Measurements from ENCODE around the gene NDUFB1.

The NDUFB1 gene

GRCh38 chr14:92108345-92109254, 12.9 kb downstream of the NDUFB1 start:
- Histone ChIP-seq H3K4me2 (ENCODE audit: low read depth, low read length) (no peak overlapping the region), H3K36me3 (replicated peaks; ENCODE audit: insufficient read depth, low read length) (no peaks in the 10 kb centered on the region), H3K27ac (ENCODE audit: low read length) (no peak overlapping the region), H4K20me1 (ENCODE audit: insufficient read depth, low read length) (no peaks in the 10 kb centered on the region), H2AFZ (ENCODE audit: low read length) (no peak overlapping the region), H3K4me3 (ENCODE audit: low read length) (no peak overlapping the region), H3F3A (ENCODE audit: insufficient read depth, low read length) (no peaks in the 10 kb centered on the region), H3K9me3 (replicated peaks; ENCODE audit: insufficient read depth, low read length) (no peaks in the 10 kb centered on the region), H3K27me3 (replicated peaks; ENCODE audit: insufficient read depth, low read length) (no peaks in the 10 kb centered on the region), H3K9ac (ENCODE audit: low read length) (no peak overlapping the region), H3K4me1 (ENCODE audit: low read length) (no peaks in the 10 kb centered on the region), H3K9me2 (replicated peaks; ENCODE audit: insufficient read depth, low read length) (no peaks in the 10 kb centered on the region), H3K79me2 (ENCODE audit: low read length) (peaks cover 16% of the 10 kb centered on the region)
- DNase-seq = no peak
- TF ChIP-seq, protein P1, sequence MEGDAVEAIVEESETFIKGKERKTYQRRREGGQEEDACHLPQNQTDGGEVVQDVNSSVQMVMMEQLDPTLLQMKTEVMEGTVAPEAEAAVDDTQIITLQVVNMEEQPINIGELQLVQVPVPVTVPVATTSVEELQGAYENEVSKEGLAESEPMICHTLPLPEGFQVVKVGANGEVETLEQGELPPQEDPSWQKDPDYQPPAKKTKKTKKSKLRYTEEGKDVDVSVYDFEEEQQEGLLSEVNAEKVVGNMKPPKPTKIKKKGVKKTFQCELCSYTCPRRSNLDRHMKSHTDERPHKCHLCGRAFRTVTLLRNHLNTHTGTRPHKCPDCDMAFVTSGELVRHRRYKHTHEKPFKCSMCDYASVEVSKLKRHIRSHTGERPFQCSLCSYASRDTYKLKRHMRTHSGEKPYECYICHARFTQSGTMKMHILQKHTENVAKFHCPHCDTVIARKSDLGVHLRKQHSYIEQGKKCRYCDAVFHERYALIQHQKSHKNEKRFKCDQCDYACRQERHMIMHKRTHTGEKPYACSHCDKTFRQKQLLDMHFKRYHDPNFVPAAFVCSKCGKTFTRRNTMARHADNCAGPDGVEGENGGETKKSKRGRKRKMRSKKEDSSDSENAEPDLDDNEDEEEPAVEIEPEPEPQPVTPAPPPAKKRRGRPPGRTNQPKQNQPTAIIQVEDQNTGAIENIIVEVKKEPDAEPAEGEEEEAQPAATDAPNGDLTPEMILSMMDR (IDR thresholded peaks at IDR 0.05; ENCODE audit: low read length) = no peak
- TF ChIP-seq EZH2 (optimal IDR thresholded peaks at IDR 0.05; ENCODE audit: low read depth, low read length) = no peak
- TF ChIP-seq EZH2phosphoT487 (IDR thresholded peaks at IDR 0.05; ENCODE audit: low read length) = no peak

GRCh38 chr14:92106143-92106926, 15.2 kb downstream of the NDUFB1 start, which contains the start of gene ATXN3:
TSS of gene ATXN3 (minus strand) at chr14:92106582. CDS start at chr14:92106552, 30 bp downstream.
- no peaks in the 10 kb centered on the region for H3K27me3 ChIP-seq (replicated peaks; ENCODE audit: insufficient read depth, low read length)
- DNase-seq = peak; percentile 93
- no peaks in the 10 kb centered on the region for H4K20me1 ChIP-seq (ENCODE audit: insufficient read depth, low read length)
- no peaks in the 10 kb centered on the region for H3K4me1 ChIP-seq (ENCODE audit: low read length)
- H3K9me2 ChIP-seq (replicated peaks; ENCODE audit: insufficient read depth, low read length) = no peaks in the 10 kb centered on the region
- no peaks in the 10 kb centered on the region for H3K36me3 ChIP-seq (replicated peaks; ENCODE audit: insufficient read depth, low read length)
- no peak for TF ChIP-seq EZH2 (optimal IDR thresholded peaks at IDR 0.05; ENCODE audit: low read depth, low read length)
- TF ChIP-seq EZH2phosphoT487 (IDR thresholded peaks at IDR 0.05; ENCODE audit: low read length) = no peak
- TF ChIP-seq, protein P1 (IDR thresholded peaks at IDR 0.05; ENCODE audit: low read length) = peak; percentile 50
- H3F3A ChIP-seq (ENCODE audit: insufficient read depth, low read length) = no peaks in the 10 kb centered on the region
- peak within 1 kb of the TSS; percentile 55; the same call in 1 of the 2 replicates for H3K4me2 ChIP-seq (ENCODE audit: low read depth, low read length)
- peaks cover 19% of the 10 kb centered on the region for H3K79me2 ChIP-seq (ENCODE audit: low read length)
- H3K27ac ChIP-seq (ENCODE audit: low read length) = peak within 1 kb of the TSS; percentile 41; the same call in 1 of the 2 replicates
- peak within 1 kb of the TSS; percentile 77 for H2AFZ ChIP-seq (ENCODE audit: low read length)
- peak within 1 kb of the TSS; percentile 58 for H3K9ac ChIP-seq (ENCODE audit: low read length)
- H3K9me3 ChIP-seq (replicated peaks; ENCODE audit: insufficient read depth, low read length) = no peaks in the 10 kb centered on the region
- peak within 1 kb of the TSS; percentile 77 for H3K4me3 ChIP-seq (ENCODE audit: low read length)

- Histone ChIP-seq H2AFZ (ENCODE audit: low read length) (peak overlapping the region; percentile 77), H3K4me1 (ENCODE audit: low read length) (no peaks in the 10 kb centered on the region), H3K9me2 (replicated peaks; ENCODE audit: insufficient read depth, low read length) (no peaks in the 10 kb centered on the region), H3K79me2 (ENCODE audit: low read length) (peaks cover 19% of the 10 kb centered on the region), H3K9ac (ENCODE audit: low read length) (peak overlapping the region; percentile 58), H3K27me3 (replicated peaks; ENCODE audit: insufficient read depth, low read length) (no peaks in the 10 kb centered on the region), H4K20me1 (ENCODE audit: insufficient read depth, low read length) (no peaks in the 10 kb centered on the region), H3K4me3 (ENCODE audit: low read length) (peak overlapping the region; percentile 77), H3K36me3 (replicated peaks; ENCODE audit: insufficient read depth, low read length) (no peaks in the 10 kb centered on the region), H3F3A (ENCODE audit: insufficient read depth, low read length) (no peaks in the 10 kb centered on the region), H3K27ac (ENCODE audit: low read length) (peak overlapping the region; percentile 41; the same call in 1 of the 2 replicates), H3K4me2 (ENCODE audit: low read depth, low read length) (peak overlapping the region; percentile 52; the same call in 1 of the 2 replicates), H3K9me3 (replicated peaks; ENCODE audit: insufficient read depth, low read length) (no peaks in the 10 kb centered on the region)
- TF ChIP-seq, protein P1 (IDR thresholded peaks at IDR 0.05; ENCODE audit: low read length) = no peak
- TF ChIP-seq EZH2phosphoT487 (IDR thresholded peaks at IDR 0.05; ENCODE audit: low read length) (no peak), EZH2 (optimal IDR thresholded peaks at IDR 0.05; ENCODE audit: low read depth, low read length) (no peak)
- DNase-seq = no peak
Observed at GRCh38 chr14:92105893-92106142, 15.7 kb downstream of the NDUFB1 start.
